22Rv1 (cell line): ENCODE measurements around the gene BAX.

Source experiments
- H3K27ac ChIP-seq: fragments of 450-650 bp; 2 replicates; pipeline ENCODE4 v1.5.1; 2017
- ZFX ChIP-seq: fragments of 450-650 bp; IDR thresholded peaks from 2 replicates; pipeline ENCODE4 v1.6.1; 2017; ENCODE audit warnings: antibody characterized with exemption, borderline replicate concordance
- TF ChIP-seq, protein P1 (sequence below): fragments of 450-650 bp; IDR thresholded peaks from 2 replicates; pipeline ENCODE4 v1.5.1; 2017; ENCODE audit warnings: mild to moderate bottlenecking

Gene BAX

DNA sequence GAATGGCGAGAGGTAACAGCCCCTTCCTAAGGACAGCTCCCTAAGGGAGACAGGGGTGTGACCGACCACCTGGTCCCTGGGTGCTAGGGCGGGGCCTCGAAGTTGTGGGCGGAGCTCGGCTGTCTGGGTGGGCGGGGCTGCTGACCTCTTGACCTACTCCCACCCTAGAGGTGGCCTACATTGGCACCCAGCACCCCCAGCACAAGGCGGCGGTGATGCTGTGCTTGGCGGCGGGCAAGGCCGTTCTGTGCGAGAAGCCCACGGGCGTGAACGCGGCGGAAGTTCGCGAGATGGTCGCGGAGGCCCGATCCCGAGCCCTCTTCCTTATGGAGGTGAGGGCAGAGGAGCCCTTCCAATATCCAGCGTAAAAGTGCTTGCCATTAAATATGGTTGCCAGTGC is 18.8 kb upstream of the BAX start:
- H3K27ac ChIP-seq, result no peak overlapping the region
- TF ChIP-seq, protein P1, sequence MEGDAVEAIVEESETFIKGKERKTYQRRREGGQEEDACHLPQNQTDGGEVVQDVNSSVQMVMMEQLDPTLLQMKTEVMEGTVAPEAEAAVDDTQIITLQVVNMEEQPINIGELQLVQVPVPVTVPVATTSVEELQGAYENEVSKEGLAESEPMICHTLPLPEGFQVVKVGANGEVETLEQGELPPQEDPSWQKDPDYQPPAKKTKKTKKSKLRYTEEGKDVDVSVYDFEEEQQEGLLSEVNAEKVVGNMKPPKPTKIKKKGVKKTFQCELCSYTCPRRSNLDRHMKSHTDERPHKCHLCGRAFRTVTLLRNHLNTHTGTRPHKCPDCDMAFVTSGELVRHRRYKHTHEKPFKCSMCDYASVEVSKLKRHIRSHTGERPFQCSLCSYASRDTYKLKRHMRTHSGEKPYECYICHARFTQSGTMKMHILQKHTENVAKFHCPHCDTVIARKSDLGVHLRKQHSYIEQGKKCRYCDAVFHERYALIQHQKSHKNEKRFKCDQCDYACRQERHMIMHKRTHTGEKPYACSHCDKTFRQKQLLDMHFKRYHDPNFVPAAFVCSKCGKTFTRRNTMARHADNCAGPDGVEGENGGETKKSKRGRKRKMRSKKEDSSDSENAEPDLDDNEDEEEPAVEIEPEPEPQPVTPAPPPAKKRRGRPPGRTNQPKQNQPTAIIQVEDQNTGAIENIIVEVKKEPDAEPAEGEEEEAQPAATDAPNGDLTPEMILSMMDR, result no peak
- TF ChIP-seq ZFX, result no peak

GRCh38 chr19:48938256-48938655 is 16.4 kb upstream of the BAX start:
- no peak for TF ChIP-seq ZFX
- TF ChIP-seq, protein P1, result no peak
- H3K27ac ChIP-seq, result no peak overlapping the region

DNA sequence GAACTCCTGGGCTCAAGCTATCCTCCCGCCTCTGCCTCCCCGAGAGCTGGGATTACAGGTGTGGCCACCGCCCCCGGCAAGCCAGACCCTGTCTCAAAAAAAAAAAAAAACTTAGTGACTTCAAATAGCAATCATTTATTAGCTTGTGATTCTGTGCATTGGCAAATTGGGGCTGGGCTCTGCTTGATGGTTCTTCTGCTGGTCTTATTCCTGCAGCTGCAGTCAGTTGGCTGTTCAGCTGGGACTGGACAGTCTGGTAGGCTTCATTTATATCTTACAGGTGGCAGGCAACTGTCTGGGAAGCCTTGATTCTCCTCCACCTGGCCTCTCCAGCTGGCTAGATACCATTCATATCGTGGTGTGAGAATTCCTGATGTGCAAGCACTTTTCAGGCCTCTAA is 13.8 kb upstream of the BAX start:
- TF ChIP-seq ZFX, result no peak
- TF ChIP-seq, protein P1, result no peak

GRCh38 chr19:48943081-48943480 is 11.6 kb upstream of the BAX start:
- no peak overlapping the region for H3K27ac ChIP-seq
- TF ChIP-seq, protein P1, result no peak
- TF ChIP-seq ZFX, result no peak

More for the DNA sequence above, 13.8 kb upstream of the BAX start:
- no peak overlapping the region for H3K27ac ChIP-seq

DNA sequence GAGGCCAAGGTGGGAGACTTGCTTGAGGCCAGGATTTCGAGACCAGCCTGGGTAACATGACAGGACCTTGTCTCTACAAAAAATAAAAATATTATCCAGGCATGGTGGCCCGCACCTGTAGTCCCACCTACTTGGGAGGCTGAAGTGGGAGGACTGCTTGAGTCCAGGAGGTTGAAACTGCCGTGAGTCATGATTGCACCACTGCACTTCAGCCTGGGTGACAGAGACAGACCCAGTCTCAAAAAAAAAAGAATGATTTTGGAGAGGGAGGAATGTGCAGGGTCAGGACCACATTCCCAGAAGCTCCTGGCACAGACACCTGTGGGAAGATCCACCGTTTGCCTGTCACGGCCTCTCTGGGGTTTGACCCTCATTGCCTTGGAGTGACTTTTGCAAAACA is 9.3 kb upstream of the BAX start:
- no peak overlapping the region for H3K27ac ChIP-seq
- TF ChIP-seq, protein P1, result no peak
- TF ChIP-seq ZFX, result no peak

GRCh38 chr19:48945817-48946216 is 8.9 kb upstream of the BAX start:
- no peak for TF ChIP-seq ZFX
- TF ChIP-seq, protein P1, result no peak
- no peak overlapping the region for H3K27ac ChIP-seq

- TF ChIP-seq, protein P1, result no peak
- no peak for TF ChIP-seq ZFX
- H3K27ac ChIP-seq, result no peak overlapping the region
Measured at GRCh38 chr19:48946463-48947257, 8.0 kb upstream of the BAX start.
